Spleen (tissue), 7 donors: ENCODE results near the gene ZNF768.

Experiments used
- POLR2A ChIP-seq, 3 donors: fragments of 450-650 bp; IDR thresholded peaks; one replicate each; pipeline ENCODE4 v1.5.1; 2017; ENCODE audit warnings: antibody characterized with exemption in 3 of 3, mild to moderate bottlenecking in 1 of 3
- TF ChIP-seq, protein P1 (sequence below), 11 experiments: fragments of 200-600 bp in 7 of 11; fragments of 450-650 bp in 4 of 11; sonication (generic) in 4 of 11; IDR thresholded peaks in 8 of 11; conservative IDR thresholded peaks in 3 of 11; 1 replicate in 7 of 11; 2 replicates in 4 of 11; pipeline versions ENCODE4 v1.4.0 to v1.8.0; 2016 to 2021; ENCODE audit warnings: antibody characterized with exemption in 11 of 11, inconsistent platforms in 4 of 11, mild to moderate bottlenecking in 1 of 11
- donor health status: DM: no; HTN: no; CAD: no; lungs with moderate emphysema.
- donor health status: DM: no; HTN: no; CAD: no.
- donor health status: DM: no; HTN: no; CAD: no.

DNA sequence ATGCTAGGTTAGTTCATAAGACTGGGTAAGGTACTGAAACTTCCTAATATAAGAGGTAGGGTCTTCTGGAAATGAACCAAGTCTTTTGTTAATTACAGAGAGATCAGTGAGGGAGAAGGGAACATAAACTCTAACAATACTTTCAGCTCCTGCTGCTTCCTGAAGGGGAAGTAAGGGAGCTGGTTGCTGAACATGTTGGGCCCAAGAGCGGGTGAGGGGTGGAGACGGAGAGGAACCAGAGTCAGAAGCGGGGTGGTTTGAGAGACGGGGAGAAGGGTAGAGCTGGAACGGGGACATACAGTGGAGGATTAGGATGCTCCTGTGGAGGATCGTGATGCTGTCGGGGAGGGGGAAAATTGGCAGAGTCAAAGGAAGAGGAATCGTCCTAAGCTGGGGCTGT is 19.7 kb upstream of the ZNF768 start:
- TF ChIP-seq POLR2A (IDR thresholded peaks at IDR 0.05): no peak
- TF ChIP-seq, protein P1, sequence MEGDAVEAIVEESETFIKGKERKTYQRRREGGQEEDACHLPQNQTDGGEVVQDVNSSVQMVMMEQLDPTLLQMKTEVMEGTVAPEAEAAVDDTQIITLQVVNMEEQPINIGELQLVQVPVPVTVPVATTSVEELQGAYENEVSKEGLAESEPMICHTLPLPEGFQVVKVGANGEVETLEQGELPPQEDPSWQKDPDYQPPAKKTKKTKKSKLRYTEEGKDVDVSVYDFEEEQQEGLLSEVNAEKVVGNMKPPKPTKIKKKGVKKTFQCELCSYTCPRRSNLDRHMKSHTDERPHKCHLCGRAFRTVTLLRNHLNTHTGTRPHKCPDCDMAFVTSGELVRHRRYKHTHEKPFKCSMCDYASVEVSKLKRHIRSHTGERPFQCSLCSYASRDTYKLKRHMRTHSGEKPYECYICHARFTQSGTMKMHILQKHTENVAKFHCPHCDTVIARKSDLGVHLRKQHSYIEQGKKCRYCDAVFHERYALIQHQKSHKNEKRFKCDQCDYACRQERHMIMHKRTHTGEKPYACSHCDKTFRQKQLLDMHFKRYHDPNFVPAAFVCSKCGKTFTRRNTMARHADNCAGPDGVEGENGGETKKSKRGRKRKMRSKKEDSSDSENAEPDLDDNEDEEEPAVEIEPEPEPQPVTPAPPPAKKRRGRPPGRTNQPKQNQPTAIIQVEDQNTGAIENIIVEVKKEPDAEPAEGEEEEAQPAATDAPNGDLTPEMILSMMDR (IDR thresholded peaks at IDR 0.05 in 8 of 11, conservative IDR thresholded peaks at IDR 0.05 in 3 of 11): no peak
